ENCODE measurements around the gene TRA2A. TPM values are rescaled to one million over a fixed set of nuclear protein-coding genes. Genes with fewer than 3 reads are reported as not detected.
"Not testable (repeated sequence)": the region's sequence is repeated elsewhere in the genome, so short reads cannot be mapped to it uniquely, and the experiment has no call there.

The TRA2A gene
- total RNA-seq, 1 donor from 2014 or later, result 25.6 TPM

GRCh38 chr7:23533238-23533604, 1.4 kb upstream of the TRA2A start:
- no peak overlapping the region for H3K4me3 ChIP-seq
- no peak overlapping the region for H3K27ac ChIP-seq (replicated peaks)
- peaks cover 39% of the 10 kb centered on the region for H3K4me1 ChIP-seq
- intact Hi-C loops (cut with micrococcal nuclease), result no loop called here
- H3K27me3 ChIP-seq (ENCODE audit: low read depth), result no peaks in the 10 kb centered on the region
- no peak for DNase-seq
- TF ChIP-seq CTCF (IDR thresholded peaks at IDR 0.05; ENCODE audit: borderline replicate concordance), result no peak
- H3K36me3 ChIP-seq, result no peaks in the 10 kb centered on the region
- no peaks in the 10 kb centered on the region for H3K9me3 ChIP-seq (replicated peaks)

GRCh38 chr7:23532490-23533237, 883 bp upstream of the TRA2A start:
- Histone ChIP-seq H3K27me3 (ENCODE audit: low read depth) (no peaks in the 10 kb centered on the region), H3K4me1 (peaks cover 44% of the 10 kb centered on the region), H3K36me3 (no peaks in the 10 kb centered on the region), H3K4me3 (peak overlapping the region; percentile 88), H3K9me3 (replicated peaks) (no peaks in the 10 kb centered on the region), H3K27ac (replicated peaks) (peak overlapping the region; percentile 96)
- TF ChIP-seq CTCF (IDR thresholded peaks at IDR 0.05; ENCODE audit: borderline replicate concordance), result no peak
- no peak for DNase-seq
- intact Hi-C loops (cut with micrococcal nuclease), result no loop called here

- no peaks in the 10 kb centered on the region for H3K36me3 ChIP-seq
- intact Hi-C loops (cut with micrococcal nuclease), result no loop called here
Measured at GRCh38 chr7:23531050-23531793, 559 bp downstream of the TRA2A start.

GRCh38 chr7:23530405-23530804, 1.4 kb downstream of the TRA2A start:
- Histone ChIP-seq H3K27ac (replicated peaks) (peak overlapping the region; percentile 96), H3K9me3 (replicated peaks) (no peaks in the 10 kb centered on the region), H3K4me1 (peaks cover 67% of the 10 kb centered on the region), H3K27me3 (ENCODE audit: low read depth) (no peaks in the 10 kb centered on the region), H3K36me3 (no peaks in the 10 kb centered on the region), H3K4me3 (peak overlapping the region; percentile 88)
- DNase-seq, result no peak
- intact Hi-C loops (cut with micrococcal nuclease), result no loop called here
- TF ChIP-seq CTCF (IDR thresholded peaks at IDR 0.05; ENCODE audit: borderline replicate concordance), result no peak

More at GRCh38 chr7:23531050-23531793, 559 bp downstream of the TRA2A start:
- Histone ChIP-seq H3K27ac (replicated peaks) (peak overlapping the region; percentile 96), H3K9me3 (replicated peaks) (no peaks in the 10 kb centered on the region), H3K4me3 (peak overlapping the region; percentile 88), H3K4me1 (peaks cover 59% of the 10 kb centered on the region), H3K27me3 (ENCODE audit: low read depth) (no peaks in the 10 kb centered on the region)
- no peak for TF ChIP-seq CTCF (IDR thresholded peaks at IDR 0.05; ENCODE audit: borderline replicate concordance)
- peak; percentile 42 for DNase-seq

GRCh38 chr7:23529262-23529859, 2.4 kb downstream of the TRA2A start:
- intact Hi-C loops (cut with micrococcal nuclease), result no loop called here
- H3K36me3 ChIP-seq, result no peaks in the 10 kb centered on the region

GRCh38 chr7:23525611-23526010, 6.2 kb downstream of the TRA2A start:
- DNase-seq; H3K27ac ChIP-seq (replicated peaks); H3K9me3 ChIP-seq (replicated peaks); H3K27me3 ChIP-seq (ENCODE audit: low read depth); H3K4me3 ChIP-seq; intact Hi-C loops (cut with micrococcal nuclease): not testable (repeated sequence)
- Histone ChIP-seq H3K4me1 (peaks cover 84% of the 10 kb centered on the region), H3K36me3 (peaks cover 16% of the 10 kb centered on the region)

More at GRCh38 chr7:23529262-23529859, 2.4 kb downstream of the TRA2A start:
- no peak for DNase-seq
- no peak for TF ChIP-seq CTCF (IDR thresholded peaks at IDR 0.05; ENCODE audit: borderline replicate concordance)
- H3K27ac ChIP-seq (replicated peaks), result no peak overlapping the region
- H3K4me1 ChIP-seq, result peaks cover 72% of the 10 kb centered on the region
- no peaks in the 10 kb centered on the region for H3K27me3 ChIP-seq (ENCODE audit: low read depth)
- H3K4me3 ChIP-seq, result peak overlapping the region; percentile 88
- H3K9me3 ChIP-seq (replicated peaks), result no peaks in the 10 kb centered on the region

All from left ventricle myocardium inferior (tissue), 1 donor.